DND-41 (cell line): ENCODE results near the gene SLC22A16.
"Not testable (repeated sequence)": the region's sequence is repeated elsewhere in the genome, so short reads cannot be mapped to it uniquely, and the experiment has no call there.

ENCODE experiments used
- ATAC-seq: fragments of 200-7000 bp; cut with Tn5 transposase; 3 replicates; pipeline ENCODE4 v1.9.1; 2021; ENCODE audit warnings: low read depth; ENCODE audit not compliant: insufficient read depth
- DNase-seq: peaks from one replicate; pipeline ENCODE4 v3.0.0-alpha.2; 2020
- H2AFZ ChIP-seq: 2 replicates; pipeline ENCODE4 v1.6.0; 2012; ENCODE audit warnings: low read depth, low read length
- H3K27ac ChIP-seq: 2 replicates; pipeline ENCODE4 v1.5.1; 2012; ENCODE audit warnings: low read length, inconsistent platforms
- H3K27me3 ChIP-seq: fragments of 200-600 bp; sonication (generic); 2 replicates; pipeline ENCODE4 v1.6.0; 2012; ENCODE audit warnings: low read length, mild to moderate bottlenecking, inconsistent platforms; ENCODE audit not compliant: insufficient read depth, poor library complexity
- H3K36me3 ChIP-seq: 2 replicates; pipeline ENCODE4 v1.5.1; 2012; ENCODE audit warnings: low read length, inconsistent platforms; ENCODE audit not compliant: insufficient read depth
- H3K4me1 ChIP-seq: 2 replicates; pipeline ENCODE4 v1.5.1; 2012; ENCODE audit warnings: mild to moderate bottlenecking, low read length; ENCODE audit not compliant: insufficient read depth
- H3K4me2 ChIP-seq: 2 replicates; pipeline ENCODE4 v1.6.0; 2012; ENCODE audit warnings: mild to moderate bottlenecking, moderate library complexity, low read length, inconsistent platforms; ENCODE audit not compliant: insufficient read depth
- H3K4me3 ChIP-seq, 2 experiments: fragments of 200-600 bp in 1 of 2; shearing (Covaris generic) in 1 of 2; 2 replicates each; pipeline ENCODE4 v1.5.1; 2012 to 2016; ENCODE audit warnings: inconsistent platforms in 2 of 2, low read length in 2 of 2, mild to moderate bottlenecking in 2 of 2, low read depth in 1 of 2, moderate library complexity in 1 of 2
- H3K79me2 ChIP-seq: 2 replicates; pipeline ENCODE4 v1.6.0; 2012; ENCODE audit warnings: low read length, inconsistent platforms; ENCODE audit not compliant: insufficient read depth
- H3K9ac ChIP-seq: 2 replicates; pipeline ENCODE4 v1.6.0; 2012; ENCODE audit warnings: low read depth, mild to moderate bottlenecking, inconsistent platforms, low read length, moderate library complexity
- H3K9me3 ChIP-seq: 2 replicates; pipeline ENCODE4 v1.5.1; 2012; ENCODE audit warnings: low read length, moderate library complexity, mild to moderate bottlenecking, inconsistent platforms; ENCODE audit not compliant: insufficient read depth, severe bottlenecking
- H4K20me1 ChIP-seq: 2 replicates; pipeline ENCODE4 v1.6.0; 2012; ENCODE audit warnings: low read length; ENCODE audit not compliant: insufficient read depth
- CTCF ChIP-seq: IDR thresholded peaks from 2 replicates; pipeline ENCODE4 v1.5.1; 2012; ENCODE audit warnings: borderline replicate concordance, low read length, moderate library complexity, mild to moderate bottlenecking; ENCODE audit not compliant: poor library complexity, severe bottlenecking; ENCODE audit errors: extremely low read depth
- EZH2 ChIP-seq: IDR thresholded peaks from 3 replicates; pipeline ENCODE4 v1.6.1; 2012; ENCODE audit warnings: borderline replicate concordance, low read depth, mild to moderate bottlenecking, moderate library complexity, low read length, inconsistent platforms; ENCODE audit not compliant: severe bottlenecking

SLC22A16 gene

GRCh38 chr6:110458476-110458875 is 17.9 kb downstream of the SLC22A16 start:
- H3K4me3 ChIP-seq: no peak overlapping the region
- no peak overlapping the region for H2AFZ ChIP-seq
- H3K27ac ChIP-seq: no peak overlapping the region
- TF ChIP-seq CTCF (no peak), EZH2 (no peak)
- ATAC-seq (no peak), DNase-seq (no peak)
- H3K27me3 ChIP-seq: no peaks in the 10 kb centered on the region
- H4K20me1 ChIP-seq: no peaks in the 10 kb centered on the region
- no peaks in the 10 kb centered on the region for H3K79me2 ChIP-seq
- H3K4me2 ChIP-seq: no peak overlapping the region
- no peak overlapping the region for H3K9ac ChIP-seq
- peaks cover 23% of the 10 kb centered on the region for H3K9me3 ChIP-seq
- H3K4me1 ChIP-seq: no peaks in the 10 kb centered on the region
- no peaks in the 10 kb centered on the region for H3K36me3 ChIP-seq

GRCh38 chr6:110457567-110458175 is 18.7 kb downstream of the SLC22A16 start:
- peaks cover 15% of the 10 kb centered on the region for H3K9me3 ChIP-seq
- not testable (repeated sequence) for H3K4me1 ChIP-seq, ATAC-seq, H3K4me3 ChIP-seq, H3K36me3 ChIP-seq, H3K79me2 ChIP-seq, H3K27ac ChIP-seq, H3K27me3 ChIP-seq, H3K9ac ChIP-seq, H4K20me1 ChIP-seq, H3K4me2 ChIP-seq, H2AFZ ChIP-seq, DNase-seq
- peak; percentile 50 for TF ChIP-seq CTCF

GRCh38 chr6:110456694-110457093 is 19.7 kb downstream of the SLC22A16 start:
- TF ChIP-seq EZH2 (no peak), CTCF (no peak)
- Histone ChIP-seq H3K27me3 (no peaks in the 10 kb centered on the region), H2AFZ (no peak overlapping the region), H3K4me3 (no peak overlapping the region), H3K36me3 (no peaks in the 10 kb centered on the region), H3K79me2 (no peaks in the 10 kb centered on the region), H3K9ac (no peak overlapping the region), H3K4me2 (no peak overlapping the region), H3K4me1 (no peaks in the 10 kb centered on the region), H3K9me3 (peaks cover 8% of the 10 kb centered on the region), H4K20me1 (no peaks in the 10 kb centered on the region), H3K27ac (no peak overlapping the region)
- no peak for DNase-seq
- ATAC-seq: no peak

- no peaks in the 10 kb centered on the region for H3K36me3 ChIP-seq
- TF ChIP-seq EZH2 (no peak), CTCF (no peak)
- no peaks in the 10 kb centered on the region for H4K20me1 ChIP-seq
- DNase-seq: no peak
- H3K4me2 ChIP-seq: no peak overlapping the region
- H2AFZ ChIP-seq: no peak overlapping the region
- H3K4me3 ChIP-seq: no peak overlapping the region
- no peaks in the 10 kb centered on the region for H3K79me2 ChIP-seq
- H3K4me1 ChIP-seq: no peaks in the 10 kb centered on the region
- H3K27me3 ChIP-seq: no peaks in the 10 kb centered on the region
- no peak overlapping the region for H3K9ac ChIP-seq
- no peak for ATAC-seq
- no peak overlapping the region for H3K27ac ChIP-seq
- no peaks in the 10 kb centered on the region for H3K9me3 ChIP-seq
Observed at GRCh38 chr6:110449541-110449895, 26.9 kb downstream of the SLC22A16 start.
